CD4-positive, alpha-beta T cell (primary cell): ENCODE results near the gene TEAD2. TPM values are rescaled to one million over a fixed set of nuclear protein-coding genes. Genes with fewer than 3 reads are reported as not detected.

Experiments used
- ATAC-seq: fragments of 200-7000 bp; cut with Tn5 transposase; one replicate; pipeline ENCODE4 v1.10.0; 2022; ENCODE audit warnings: mild to moderate bottlenecking; ENCODE audit not compliant: poor library complexity
- CTCF ChIA-PET: fragments of 350-600 bp; sonication (Branson Sonifier 250); formaldehyde crosslinking; loops from one replicate; lab custom pipeline; 2021; ENCODE audit warnings: antibody characterized with exemption, inconsistent platforms; lab: Charles Lee
- POLR2A ChIA-PET: fragments of 350-600 bp; sonication (Branson Sonifier 250); formaldehyde crosslinking; loops from one replicate; lab custom pipeline; 2021; ENCODE audit warnings: antibody characterized with exemption, inconsistent platforms; lab: Charles Lee
- DNase-seq, 14 experiments: peaks; one replicate each; pipeline ENCODE4 v3.0.0-alpha.2; 2013 to 2020; ENCODE audit warnings: mixed read lengths in 2 of 14
- H3K27ac ChIP-seq, 2 donors: one replicate each; pipeline versions ENCODE4 v1.5.1 to v1.7.0; 2013; ENCODE audit warnings: low read length in 2 of 2, low read depth in 1 of 2, mild to moderate bottlenecking in 1 of 2
- H3K27me3 ChIP-seq, 2 experiments: 1 replicate in 1 of 2; 2 replicates in 1 of 2; pipeline versions ENCODE4 v1.6.1 to v1.7.0; 2013; ENCODE audit warnings: low read length in 2 of 2, control low read depth in 1 of 2, mild to moderate bottlenecking in 1 of 2, moderate library complexity in 1 of 2; ENCODE audit not compliant: insufficient read depth in 2 of 2, control insufficient read depth in 1 of 2
- H3K36me3 ChIP-seq: one replicate; pipeline ENCODE4 v1.6.1; 2013; ENCODE audit warnings: low read length, control low read depth; ENCODE audit not compliant: insufficient read depth
- H3K4me1 ChIP-seq: one replicate; pipeline ENCODE4 v1.6.1; 2013; ENCODE audit warnings: low read length, control low read depth; ENCODE audit not compliant: insufficient read depth
- H3K4me3 ChIP-seq: one replicate; pipeline ENCODE4 v1.5.1; 2013; ENCODE audit warnings: mild to moderate bottlenecking, low read length, moderate library complexity
- H3K9me3 ChIP-seq, 2 experiments: 1 replicate in 1 of 2; 2 replicates in 1 of 2; pipeline versions ENCODE4 v1.6.1 to v1.7.0; 2013; ENCODE audit warnings: low read length in 2 of 2, mild to moderate bottlenecking in 2 of 2, control low read depth in 1 of 2, moderate library complexity in 1 of 2; ENCODE audit not compliant: control insufficient read depth in 1 of 2, insufficient read depth in 1 of 2
- H3K27ac Mint-ChIP-seq: one replicate; pipeline ENCODE4 v1.8.0; 2020; ENCODE audit warnings: mixed read lengths
- H3K27me3 Mint-ChIP-seq: one replicate; pipeline ENCODE4 v1.8.0; 2021; ENCODE audit warnings: mixed read lengths
- H3K36me3 Mint-ChIP-seq: one replicate; pipeline ENCODE4 v1.8.0; 2021; ENCODE audit warnings: low read depth, mixed read lengths
- H3K4me1 Mint-ChIP-seq: one replicate; pipeline ENCODE4 v1.8.0; 2021; ENCODE audit warnings: low read depth, mixed read lengths
- H3K4me3 Mint-ChIP-seq: one replicate; pipeline ENCODE4 v1.8.0; 2020; ENCODE audit warnings: mild to moderate bottlenecking, mixed read lengths
- H3K9me3 Mint-ChIP-seq: one replicate; pipeline ENCODE4 v1.8.0; 2020; ENCODE audit warnings: mixed read lengths
- CTCF ChIP-seq: fragments of 200-600 bp; IDR thresholded peaks from one replicate; pipeline ENCODE4 v1.8.0; 2022; ENCODE audit warnings: antibody characterized with exemption, mild to moderate bottlenecking
- intact Hi-C, 2 experiments: fragments of 100-400 bp; cut with DNase I in 1 of 2; cut with micrococcal nuclease in 1 of 2; formaldehyde crosslinking; loops; one replicate each; pipeline versions ENCODE4 v1.15.1 to v1.9.0; 2023 to 2025; cut with DNase I, micrococcal nuclease
- total RNA-seq, 174 experiments: library from RNA in 2 of 174; stranded (reverse) in 2 of 174; gene quantifications; one replicate each; pipeline ENCODE4 v1.2.3 and lab custom pipeline; 2021 to 2026

Gene TEAD2
- total RNA-seq, 2 experiments from 2014 or later: not detected

- Histone ChIP-seq H3K9me3 (no peaks in the 10 kb centered on the region), H3K27ac (peak overlapping the region; percentile 17 to 35), H3K27me3 (no peaks in the 10 kb centered on the region), H3K36me3 (peaks cover 40% of the 10 kb centered on the region), H3K4me1 (peaks cover 44% of the 10 kb centered on the region), H3K4me3 (no peak overlapping the region)
- intact Hi-C loops: no loop called here
- CTCF ChIA-PET: interaction anchor here (0.6 kb wide), 1 partner anchor 133 kb away, joined by 3 read pairs; no protein-coding TSS in a partner anchor
- H3K9me3 Mint-ChIP-seq: no peaks in the 10 kb centered on the region
- POLR2A ChIA-PET: no interaction called here
- H3K36me3 Mint-ChIP-seq: peaks cover 53% of the 10 kb centered on the region
- H3K4me1 Mint-ChIP-seq: peaks cover 43% of the 10 kb centered on the region
- H3K27ac Mint-ChIP-seq: peak overlapping the region; percentile 49
- no peak overlapping the region for H3K4me3 Mint-ChIP-seq
- no peak for TF ChIP-seq CTCF
- DNase-seq (peak in 3 of 14 experiments; percentile 14 to 58 (median 26)), ATAC-seq (no peak)
- no peaks in the 10 kb centered on the region for H3K27me3 Mint-ChIP-seq
These were observed 21.9 kb downstream of the TEAD2 start for GRCh38 chr19:49340069-49340864.

GRCh38 chr19:49339301-49340068 lies 22.7 kb downstream of the TEAD2 start:
- H3K4me3 ChIP-seq: no peak overlapping the region
- Mint-ChIP-seq H3K9me3 (no peaks in the 10 kb centered on the region), H3K36me3 (peaks cover 54% of the 10 kb centered on the region), H3K4me3 (no peak overlapping the region), H3K27ac (peak overlapping the region; percentile 67), H3K4me1 (peaks cover 51% of the 10 kb centered on the region), H3K27me3 (no peaks in the 10 kb centered on the region)
- ChIA-PET CTCF (no interaction called here), POLR2A (no interaction called here)
- H3K27me3 ChIP-seq: no peaks in the 10 kb centered on the region
- H3K4me1 ChIP-seq: peaks cover 49% of the 10 kb centered on the region
- H3K9me3 ChIP-seq: no peaks in the 10 kb centered on the region
- H3K36me3 ChIP-seq: peaks cover 40% of the 10 kb centered on the region
- no peak for TF ChIP-seq CTCF
- no peak overlapping the region for H3K27ac ChIP-seq
- no peak for DNase-seq
- ATAC-seq: no peak
- intact Hi-C loops: no loop called here

- no peaks in the 10 kb centered on the region for H3K27me3 Mint-ChIP-seq
- ATAC-seq (no peak), DNase-seq (peak in 2 of 14 experiments; percentile 11 to 42)
- H3K4me1 Mint-ChIP-seq: peaks cover 58% of the 10 kb centered on the region
- Histone ChIP-seq H3K36me3 (peaks cover 40% of the 10 kb centered on the region), H3K4me1 (peaks cover 56% of the 10 kb centered on the region), H3K27ac (no peak overlapping the region), H3K9me3 (no peaks in the 10 kb centered on the region), H3K4me3 (no peak overlapping the region), H3K27me3 (no peaks in the 10 kb centered on the region)
- intact Hi-C loops: no loop called here
- H3K36me3 Mint-ChIP-seq: peaks cover 59% of the 10 kb centered on the region
- no peak for TF ChIP-seq CTCF
- ChIA-PET POLR2A (no interaction called here), CTCF (no interaction called here)
- H3K4me3 Mint-ChIP-seq: peak overlapping the region; percentile 38
- H3K9me3 Mint-ChIP-seq: no peaks in the 10 kb centered on the region
- peak overlapping the region; percentile 67 for H3K27ac Mint-ChIP-seq
These were observed 23.4 kb downstream of the TEAD2 start for GRCh38 chr19:49338691-49339300.
